Measurements from ENCODE around the gene PFKFB2. TPM values are rescaled to one million over a fixed set of nuclear protein-coding genes. Genes with fewer than 3 reads are reported as not detected.
A peak's percentile ranks its signal among the peaks of the same experiment; 100 is the strongest.

Gene PFKFB2
- polyA plus RNA-seq, 1 donor (not counting 4 experiments of a cell fraction or from before 2014, with no cell fraction given), result 12.2 TPM

- Histone ChIP-seq H3K27me3 (ENCODE audit: control insufficient read depth, extremely low read depth, insufficient read depth, low read length) (no peaks in the 10 kb centered on the region), H3K36me3 (ENCODE audit: control insufficient read depth in 2 of 2, extremely low read depth in 1 of 2, insufficient read depth in 2 of 2, low read length in 2 of 2) (peaks cover 6 to 8% of the 10 kb centered on the region in 2 experiments), H3K79me2 (ENCODE audit: control insufficient read depth, insufficient read depth, low read length) (no peaks in the 10 kb centered on the region), H3K27ac (ENCODE audit: control insufficient read depth, insufficient read depth, low read length) (no peak overlapping the region), H2AFZ (ENCODE audit: control insufficient read depth, low read length) (no peak overlapping the region), H3K4me3 (ENCODE audit: control insufficient read depth in 2 of 3, extremely low read depth in 1 of 3, insufficient read depth in 2 of 3, low read depth in 1 of 3, low read length in 3 of 3) (no peak overlapping the region), H3K4me2 (ENCODE audit: control insufficient read depth, extremely low read depth, insufficient read depth, low read depth, low read length) (no peak overlapping the region), H3K9me1 (ENCODE audit: control insufficient read depth, extremely low read depth, insufficient read depth, low read length) (no peaks in the 10 kb centered on the region), H4K20me1 (ENCODE audit: control insufficient read depth, extremely low read depth, insufficient read depth, low read length) (no peaks in the 10 kb centered on the region), H3K9ac (ENCODE audit: control insufficient read depth, extremely low read depth, insufficient read depth, low read length) (no peak overlapping the region), H3K4me1 (ENCODE audit: control insufficient read depth, extremely low read depth, insufficient read depth, low read length) (peaks cover 33% of the 10 kb centered on the region), H3K9me3 (ENCODE audit: control insufficient read depth, low read depth, low read length) (no peaks in the 10 kb centered on the region)
- FAIRE-seq, result peak; percentile 97
- peak; percentile 81 to 87 (median 85) for TF ChIP-seq CTCF (optimal IDR thresholded peaks at IDR 0.05 in 1 of 3, IDR thresholded peaks at IDR 0.05 in 1 of 3, conservative IDR thresholded peaks at IDR 0.05 in 1 of 3; ENCODE audit: extremely low read depth in 1 of 3, insufficient read depth in 2 of 3, low read length in 3 of 3)
- TF ChIP-seq EZH2 (IDR thresholded peaks at IDR 0.05; ENCODE audit: low read length), result no peak
- no peak for DNase-seq (ENCODE audit: low read depth, low spot score)
- dilution Hi-C loops (cut with MboI; ENCODE audit: extremely low pct_ligation_motif_present, low sequenced_read_pairs), result no loop called here
Measured at GRCh38 chr1:207077470-207078377, 24.6 kb downstream of the PFKFB2 start.

- no peaks in the 10 kb centered on the region for H3K9me1 ChIP-seq (ENCODE audit: control insufficient read depth, extremely low read depth, insufficient read depth, low read length)
- dilution Hi-C loops (cut with MboI; ENCODE audit: extremely low pct_ligation_motif_present, low sequenced_read_pairs), result no loop called here
- TF ChIP-seq CTCF (optimal IDR thresholded peaks at IDR 0.05 in 1 of 3, IDR thresholded peaks at IDR 0.05 in 1 of 3, conservative IDR thresholded peaks at IDR 0.05 in 1 of 3; ENCODE audit: extremely low read depth in 1 of 3, insufficient read depth in 2 of 3, low read length in 3 of 3), result no peak
- no peak for TF ChIP-seq EZH2 (IDR thresholded peaks at IDR 0.05; ENCODE audit: low read length)
- no peak overlapping the region for H3K4me2 ChIP-seq (ENCODE audit: control insufficient read depth, extremely low read depth, insufficient read depth, low read depth, low read length)
- FAIRE-seq (no peak), DNase-seq (ENCODE audit: low read depth, low spot score) (no peak)
- H3K4me3 ChIP-seq (ENCODE audit: control insufficient read depth in 2 of 3, extremely low read depth in 1 of 3, insufficient read depth in 2 of 3, low read depth in 1 of 3, low read length in 3 of 3), result no peak overlapping the region
- no peak overlapping the region for H3K9ac ChIP-seq (ENCODE audit: control insufficient read depth, extremely low read depth, insufficient read depth, low read length)
- H3K4me1 ChIP-seq (ENCODE audit: control insufficient read depth, extremely low read depth, insufficient read depth, low read length), result peaks cover 23% of the 10 kb centered on the region
- no peak overlapping the region for H3K27ac ChIP-seq (ENCODE audit: control insufficient read depth, insufficient read depth, low read length)
- peaks cover 3 to 6% of the 10 kb centered on the region in 2 experiments for H3K36me3 ChIP-seq (ENCODE audit: control insufficient read depth in 2 of 2, extremely low read depth in 1 of 2, insufficient read depth in 2 of 2, low read length in 2 of 2)
- no peaks in the 10 kb centered on the region for H3K27me3 ChIP-seq (ENCODE audit: control insufficient read depth, extremely low read depth, insufficient read depth, low read length)
- no peaks in the 10 kb centered on the region for H4K20me1 ChIP-seq (ENCODE audit: control insufficient read depth, extremely low read depth, insufficient read depth, low read length)
- H2AFZ ChIP-seq (ENCODE audit: control insufficient read depth, low read length), result no peak overlapping the region
- H3K79me2 ChIP-seq (ENCODE audit: control insufficient read depth, insufficient read depth, low read length), result no peaks in the 10 kb centered on the region
- no peaks in the 10 kb centered on the region for H3K9me3 ChIP-seq (ENCODE audit: control insufficient read depth, low read depth, low read length)
Measured at GRCh38 chr1:207078578-207079132, 25.6 kb downstream of the PFKFB2 start.
